ENCODE results near the gene STUB1.

Gene STUB1

GRCh38 chr16:679814-680624, at the start of gene STUB1:
Gene STUB1, plus strand, starts transcription at chr16:680410. Its CDS starts 116 bp downstream, at chr16:680526.
- DNase-seq = peak; percentile 93

DNA sequence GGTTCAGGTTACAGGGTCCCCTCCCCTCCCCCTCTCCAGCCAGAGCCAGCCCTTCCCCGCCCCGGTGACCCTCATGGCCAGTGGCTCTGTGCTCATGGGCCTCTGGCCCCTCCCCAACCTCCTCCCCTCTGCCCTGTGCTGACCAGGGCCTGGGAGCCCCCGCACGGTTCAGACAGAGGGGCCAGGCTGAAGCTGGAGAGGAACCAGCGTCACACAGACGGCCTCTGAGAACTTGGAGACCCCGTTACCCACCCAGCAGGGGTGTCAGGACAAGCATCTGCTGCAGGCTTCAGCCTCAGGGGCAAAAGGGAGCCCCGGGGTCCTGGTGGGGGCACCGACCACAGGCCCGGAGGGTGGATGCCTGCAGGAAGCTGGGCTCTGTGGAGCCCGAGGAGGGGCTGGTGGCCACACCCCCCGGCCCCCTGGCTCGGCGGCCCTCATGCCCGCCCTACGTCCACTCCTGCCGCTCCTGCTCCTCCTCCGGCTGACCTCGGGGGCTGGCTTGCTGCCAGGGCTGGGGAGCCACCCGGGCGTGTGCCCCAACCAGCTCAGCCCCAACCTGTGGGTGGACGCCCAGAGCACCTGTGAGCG, 49.3 kb upstream of the STUB1 start, which contains the start of gene WFIKKN1:
Gene WFIKKN1 (plus strand): TSS at position 171 of the 591 bp plus-strand sequence. CDS start 269 bp downstream, at position 440.
- DNase-seq = no peak

DNA sequence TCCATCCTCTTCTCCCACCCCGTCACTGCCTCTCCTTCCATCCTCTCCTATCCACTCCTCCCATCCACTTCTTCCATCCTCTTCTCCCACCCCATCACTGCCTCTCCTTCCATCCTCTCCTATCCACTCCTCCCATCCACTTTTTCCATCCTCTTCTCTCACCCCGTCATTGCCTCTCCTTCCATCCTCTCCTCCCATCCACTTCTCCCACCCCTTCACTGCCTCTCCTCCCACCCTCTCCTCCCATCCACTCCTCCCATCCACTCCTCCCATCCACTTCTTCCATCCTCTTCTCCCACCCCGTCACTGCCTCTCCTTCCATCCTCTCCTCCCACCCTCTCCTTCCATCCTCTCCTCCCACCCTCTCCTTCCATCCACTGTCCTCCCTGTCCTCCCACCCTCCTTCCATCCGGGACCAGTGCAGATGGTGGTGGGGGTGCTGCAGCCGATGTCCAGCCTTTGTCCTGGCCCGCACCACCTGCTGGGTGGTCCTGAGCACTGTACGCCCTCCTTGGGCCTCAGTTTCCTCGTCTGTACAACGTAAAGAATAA, 48.3 kb upstream of the STUB1 start:
- DNase-seq = no peak

GRCh38 chr16:632486-633335, 47.5 kb upstream of the STUB1 start:
- no peak for DNase-seq

- DNase-seq = no peak
These were observed 46.7 kb upstream of the STUB1 start for GRCh38 chr16:633336-634050.

DNA sequence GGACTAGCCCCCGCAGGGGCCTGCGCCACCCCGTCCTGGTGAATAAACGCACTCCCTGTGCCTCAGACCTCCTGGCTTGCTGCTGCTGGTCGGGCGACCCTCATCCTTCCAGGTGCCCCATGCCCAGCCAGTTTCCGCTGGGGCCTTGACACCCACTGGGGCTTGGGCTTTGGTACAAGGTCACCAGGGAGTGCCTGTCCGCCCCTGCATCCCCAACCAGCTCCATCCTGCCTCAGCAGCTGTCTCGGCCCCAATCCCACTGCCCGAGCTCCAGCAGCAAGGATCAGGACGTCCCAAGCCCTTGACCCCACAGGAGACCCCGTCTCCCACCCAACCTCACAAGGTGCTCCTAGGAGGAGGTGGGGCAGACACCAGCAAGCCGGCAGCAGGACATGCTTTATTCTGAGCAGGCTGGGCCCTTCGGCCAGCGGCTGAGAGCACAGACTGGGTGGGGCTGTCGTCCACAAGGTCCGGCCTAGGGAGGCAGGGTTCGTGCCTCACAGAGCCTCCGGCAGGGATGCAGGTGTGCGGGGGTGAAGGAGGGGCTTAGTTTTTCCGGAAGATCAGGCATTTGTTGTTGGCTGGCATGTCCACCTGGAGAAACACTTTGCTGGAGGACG, 46.0 kb upstream of the STUB1 start:
- DNase-seq = no peak

DNA sequence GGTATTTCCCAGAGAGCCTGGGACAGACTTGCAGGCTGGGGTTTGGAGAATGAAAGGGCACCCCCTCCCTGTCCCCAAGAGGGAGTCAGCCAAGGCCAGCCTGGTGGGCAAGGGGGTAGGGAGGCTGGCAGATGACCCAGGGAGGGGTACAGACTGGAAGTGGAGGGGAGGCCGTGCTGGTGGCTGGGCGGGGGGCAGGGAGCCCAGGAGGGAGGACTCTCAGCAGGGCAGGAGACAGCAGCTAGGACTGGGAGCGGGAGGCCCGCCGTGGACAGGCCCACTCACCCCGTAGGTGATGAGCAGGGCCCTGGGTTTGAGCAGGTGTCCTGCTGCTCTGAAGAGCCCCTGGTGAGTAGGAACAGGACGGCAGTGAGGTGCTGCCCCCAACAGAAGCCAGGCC, 45.2 kb upstream of the STUB1 start:
- DNase-seq = no peak

DNA sequence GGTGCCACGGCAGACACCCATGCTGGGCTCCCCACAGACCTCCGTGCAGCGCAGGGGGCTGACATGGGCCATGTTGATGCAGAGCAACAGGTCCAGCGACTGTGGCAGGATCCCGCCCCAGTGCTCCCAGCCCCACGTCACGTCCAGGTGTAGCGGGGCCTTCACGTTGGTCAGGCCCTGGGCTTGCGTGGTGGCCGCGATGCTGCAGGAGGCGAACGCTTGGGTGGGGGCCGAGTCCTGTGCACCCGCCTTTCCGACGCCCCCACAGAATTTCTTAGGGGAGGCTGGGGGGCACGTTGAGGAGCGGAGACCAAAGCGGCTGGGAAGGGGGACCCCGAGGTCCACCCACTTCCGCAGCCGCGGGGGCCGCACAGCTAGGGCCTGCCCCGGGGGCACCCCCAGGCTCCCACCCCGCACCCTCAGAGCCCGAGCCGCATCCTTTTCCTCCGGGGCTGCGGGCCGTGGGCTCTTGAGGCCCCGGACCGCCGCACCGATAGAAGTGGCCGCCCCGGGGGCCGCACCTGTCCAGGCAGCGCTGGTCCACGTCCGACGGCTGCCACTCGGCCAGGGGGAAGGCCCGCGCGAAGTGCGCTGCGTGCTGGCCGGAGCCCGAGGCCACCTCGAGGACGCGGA, 44.5 kb upstream of the STUB1 start:
- peak; percentile 26 for DNase-seq

DNA sequence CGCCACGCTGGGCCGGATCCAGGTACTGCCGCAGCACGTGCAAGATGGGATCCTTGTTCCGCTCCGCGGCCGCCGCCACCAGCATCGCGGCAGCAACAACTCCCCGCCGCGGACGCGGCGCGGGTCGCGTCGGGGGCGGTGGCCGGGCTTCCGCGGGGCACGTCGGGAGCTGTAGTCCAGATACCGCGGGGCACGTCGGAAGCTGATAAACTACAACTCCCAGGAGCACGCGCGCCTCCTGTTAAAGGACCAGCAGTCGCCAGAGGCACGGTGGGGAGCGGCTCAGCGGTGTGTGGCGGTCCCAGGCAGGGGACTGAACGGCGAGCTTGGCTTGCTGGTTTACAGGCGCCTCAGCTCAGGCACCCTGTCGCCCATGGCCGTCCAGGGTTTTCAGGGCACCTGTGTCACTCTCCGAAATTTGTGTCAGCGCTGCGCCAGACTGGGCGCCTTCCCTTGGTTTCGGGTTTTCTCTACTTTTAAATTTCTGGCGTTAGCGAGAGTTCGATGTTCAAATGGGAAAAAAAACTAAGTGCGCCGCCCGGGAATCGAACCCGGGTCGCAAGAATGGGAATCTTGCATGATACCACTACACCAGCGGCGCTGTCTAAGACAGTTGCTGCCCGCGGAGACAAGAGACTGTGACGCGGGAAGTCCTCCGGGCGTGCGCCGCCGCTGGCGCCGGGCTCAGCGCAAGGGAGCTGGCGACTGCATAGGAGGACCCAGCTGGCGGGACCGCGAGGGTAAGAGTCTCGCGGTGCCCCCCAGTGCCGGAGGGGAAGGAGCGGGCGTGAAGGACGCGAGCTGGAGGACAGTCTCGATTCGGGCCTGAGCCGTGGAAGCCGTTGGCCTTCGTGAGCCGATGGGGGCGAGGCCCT, 43.8 kb upstream of the STUB1 start, which contains the start of gene METTL26:
Gene METTL26 (minus strand): TSS at position 100 of the 875 bp plus-strand sequence. CDS start 15 bp downstream, at position 85.
- DNase-seq = peak; percentile 97

- peak; percentile 94 for DNase-seq
These were observed 42.9 kb upstream of the STUB1 start for GRCh38 chr16:637081-638018.

DNA sequence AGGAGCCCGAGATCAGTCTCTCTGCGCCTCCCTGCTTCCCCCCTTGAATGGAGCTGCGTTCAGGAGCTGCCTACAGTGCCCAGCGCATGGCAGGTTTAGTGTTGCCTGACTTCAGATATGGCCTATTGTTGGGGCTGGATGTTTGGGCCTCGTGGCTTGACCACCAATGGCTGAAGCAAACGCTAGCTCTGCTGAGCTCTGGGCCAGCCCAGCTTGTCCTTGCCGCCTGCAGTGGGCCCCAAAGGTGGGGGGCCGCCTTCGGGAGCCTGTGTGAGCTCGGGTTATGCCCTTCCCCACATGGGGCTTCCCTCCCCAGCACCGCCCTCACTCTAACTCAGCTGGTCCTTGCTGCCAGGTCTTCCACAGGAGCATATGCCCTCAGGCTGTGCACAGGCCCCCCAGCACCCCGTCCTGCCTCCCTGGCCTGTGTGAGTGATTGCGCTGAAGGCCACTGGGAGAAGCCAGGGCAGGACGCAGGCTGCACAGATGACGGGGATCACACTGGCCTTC, 42.1 kb upstream of the STUB1 start:
- no peak for DNase-seq

DNA sequence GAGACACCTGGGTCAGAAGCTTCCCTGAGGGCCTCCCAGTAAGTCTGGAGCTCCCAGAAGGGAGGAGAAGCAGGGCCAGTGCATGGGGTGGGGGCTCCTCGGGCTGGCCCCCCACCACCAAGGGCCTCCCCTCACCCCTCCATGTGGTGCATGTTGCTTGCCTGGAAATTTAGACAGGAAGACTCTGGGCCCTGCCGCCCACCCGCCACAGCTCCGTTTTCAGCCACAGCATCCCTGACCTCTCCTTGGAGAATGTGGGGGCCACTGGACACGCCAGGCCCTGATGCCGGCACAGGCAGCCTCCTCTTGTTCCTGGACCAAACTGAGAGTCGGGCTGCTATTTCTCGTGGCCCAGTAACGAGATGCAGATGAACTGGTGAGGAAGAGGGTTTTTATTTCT, 41.4 kb upstream of the STUB1 start:
- DNase-seq = no peak

DNA sequence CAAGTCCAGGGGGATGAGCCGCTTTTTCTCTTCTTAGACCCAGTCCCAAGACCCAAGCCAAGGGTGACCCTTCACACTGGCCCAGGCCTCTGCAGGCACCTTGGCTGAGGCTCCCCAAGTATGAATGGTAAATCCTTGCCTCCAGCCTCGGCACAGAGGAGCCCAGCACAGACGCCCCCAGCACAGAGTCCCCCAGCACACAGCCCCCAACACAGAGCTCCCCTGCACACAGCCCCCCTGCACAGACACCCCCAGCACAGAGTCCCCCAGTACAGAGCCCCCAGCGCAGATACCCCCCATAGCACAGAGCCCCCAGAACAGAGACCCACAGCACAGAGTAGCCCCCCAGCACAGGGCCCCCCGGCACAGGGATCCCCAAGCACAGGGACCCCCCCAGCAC, 39.6 kb upstream of the STUB1 start:
- no peak for DNase-seq

GRCh38 chr16:641326-642188, 38.7 kb upstream of the STUB1 start, which contains the start of gene MCRIP2:
Gene MCRIP2, plus strand, starts transcription at chr16:641828. Its CDS starts 164 bp downstream, at chr16:641992.
- DNase-seq = peak; percentile 90

DNA sequence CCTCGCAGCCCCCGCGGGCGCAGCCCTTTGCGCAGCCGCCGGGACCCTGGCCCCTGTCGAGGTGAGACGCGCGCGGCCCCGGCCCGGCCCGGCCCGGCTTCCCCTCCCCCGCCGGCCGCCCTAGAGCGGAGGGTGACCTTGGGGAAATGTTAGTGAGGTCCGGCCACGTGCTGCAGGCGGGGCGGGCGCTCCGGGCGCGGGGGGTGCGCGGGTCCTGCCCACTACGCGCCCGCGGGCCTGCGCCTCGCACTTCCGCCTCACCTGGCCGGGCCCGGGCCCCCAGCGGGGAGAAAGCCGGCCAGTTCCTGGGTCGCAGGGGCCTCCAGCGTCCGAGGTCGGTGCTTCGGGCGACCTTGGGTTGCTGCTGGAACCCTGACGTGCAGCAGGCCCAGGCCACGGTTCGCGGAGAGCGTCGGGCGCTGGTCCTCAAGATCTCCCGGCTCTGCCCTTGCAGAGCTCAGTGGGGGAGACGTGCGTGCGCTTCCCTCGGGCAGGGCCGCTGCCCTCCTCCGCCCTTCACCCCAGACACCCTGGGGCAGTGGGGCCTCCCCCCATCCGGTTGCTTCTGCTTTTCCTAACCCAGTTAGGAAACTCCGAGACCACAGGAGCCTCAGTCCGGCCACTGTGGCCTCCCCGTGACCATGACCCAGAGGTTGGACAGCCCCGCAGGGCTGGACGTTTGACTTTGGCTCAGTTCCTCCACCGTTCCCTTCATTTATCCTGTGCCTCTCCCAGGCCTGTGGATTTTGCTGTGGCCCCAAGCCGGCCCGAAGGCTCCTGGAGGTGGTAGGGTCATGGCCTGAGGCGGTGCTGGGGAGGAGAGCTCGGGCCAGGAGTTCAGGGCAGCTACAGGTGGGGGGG, 37.8 kb upstream of the STUB1 start:
- DNase-seq = peak; percentile 58

DNA sequence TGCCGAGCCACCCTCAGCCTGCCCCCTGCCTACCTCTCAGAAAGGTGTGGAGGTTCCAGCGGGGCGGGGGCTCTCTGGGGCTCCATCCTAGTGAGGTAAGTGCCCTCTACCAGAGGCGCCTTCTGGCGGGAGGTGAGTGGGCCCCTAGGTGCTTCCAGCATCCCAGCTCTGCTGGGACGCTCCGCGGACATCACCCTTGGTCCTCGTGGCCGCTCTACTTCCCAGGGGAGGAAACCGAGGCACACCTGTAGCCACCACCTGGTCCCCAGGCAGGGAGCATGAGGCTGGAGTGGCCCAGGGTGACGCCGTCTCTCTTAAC, 37.2 kb upstream of the STUB1 start:
- DNase-seq = no peak

- no peak for DNase-seq
These were observed 35.7 kb upstream of the STUB1 start for GRCh38 chr16:644556-644955.

Measured in activated CD4-positive, alpha-beta T cell treated with anti-CD3 and anti-CD28 coated beads, Interleukin-10, Interleukin-2, amounts not matched to agents 100 ng/mL and 50 ng/mL, durations not matched to agents 16 hours and 8 hours (primary cell).